B cell (primary cell): ENCODE measurements around the gene SPECC1L. TPM values are rescaled to one million over a fixed set of nuclear protein-coding genes. Genes with fewer than 3 reads are reported as not detected.
"Not testable (repeated sequence)": the region's sequence is repeated elsewhere in the genome, so short reads cannot be mapped to it uniquely, and the experiment has no call there.

ENCODE experiments used
- ATAC-seq: fragments of 200-7000 bp; cut with Tn5 transposase; one replicate; pipeline ENCODE4 v1.10.0; 2021; ENCODE audit warnings: low read depth, mild to moderate bottlenecking, moderate number of reproducible peaks, moderate library complexity
- CTCF ChIA-PET: fragments of 350-600 bp; sonication (Branson Sonifier 250); formaldehyde crosslinking; loops from one replicate; lab custom pipeline; 2021; ENCODE audit warnings: antibody characterized with exemption, inconsistent platforms; lab: Charles Lee
- POLR2A ChIA-PET: fragments of 350-600 bp; sonication (Branson Sonifier 250); formaldehyde crosslinking; loops from one replicate; lab custom pipeline; 2021; ENCODE audit warnings: antibody characterized with exemption; lab: Charles Lee
- DNase-seq: peaks from one replicate; pipeline ENCODE4 v3.0.0; 2013
- H2AFZ ChIP-seq: 2 replicates; pipeline ENCODE4 v1.6.1; 2012; ENCODE audit warnings: mild to moderate bottlenecking, low read depth, low read length; ENCODE audit not compliant: insufficient read depth, poor library complexity, severe bottlenecking
- H3K27ac ChIP-seq, 2 donors: 1 replicate in 1 of 2; 2 replicates in 1 of 2; pipeline ENCODE4 v1.5.1; 2012 to 2013; ENCODE audit warnings: low read length in 2 of 2, mild to moderate bottlenecking in 2 of 2, moderate library complexity in 1 of 2
- H3K27me3 ChIP-seq, 4 experiments: fragments of 200-600 bp in 1 of 4; sonication (generic) in 1 of 4; replicated peaks in 1 of 4; 1 replicate in 2 of 4; 2 replicates in 2 of 4; pipeline versions ENCODE4 v1.6.1 to v1.7.0; 2013 to 2016; ENCODE audit warnings: low read length in 3 of 4, mild to moderate bottlenecking in 2 of 4, mixed read lengths in 1 of 4, moderate library complexity in 1 of 4; ENCODE audit not compliant: insufficient read depth in 4 of 4, control insufficient read depth in 3 of 4; ENCODE audit errors: control extremely low read depth in 1 of 4
- H3K36me3 ChIP-seq, 2 experiments: replicated peaks in 1 of 2; 1 replicate in 1 of 2; 2 replicates in 1 of 2; pipeline versions ENCODE4 v1.6.1 to v1.7.1; 2013; ENCODE audit warnings: low read length in 1 of 2; ENCODE audit not compliant: insufficient read depth in 2 of 2, control insufficient read depth in 1 of 2; ENCODE audit errors: control extremely low read depth in 1 of 2, extremely low read depth in 1 of 2
- H3K4me1 ChIP-seq, 2 donors: fragments of 200-600 bp in 1 of 2; sonication (generic) in 1 of 2; 1 replicate in 1 of 2; 2 replicates in 1 of 2; pipeline versions ENCODE4 v1.5.1 to v1.6.1; 2013 to 2017; ENCODE audit warnings: low read length in 2 of 2; ENCODE audit not compliant: control insufficient read depth in 2 of 2, insufficient read depth in 2 of 2
- H3K4me2 ChIP-seq: replicated peaks from 2 replicates; pipeline ENCODE3; 2012; ENCODE audit warnings: mild to moderate bottlenecking, low read depth, low read length; ENCODE audit not compliant: poor library complexity, severe bottlenecking
- H3K4me3 ChIP-seq, 5 experiments: fragments of 200-600 bp in 1 of 5; sonication (generic) in 1 of 5; 1 replicate in 3 of 5; 2 replicates in 2 of 5; pipeline versions ENCODE4 v1.5.1 to v1.7.0; 2011 to 2016; ENCODE audit warnings: low read length in 4 of 5, mild to moderate bottlenecking in 4 of 5, low read depth in 2 of 5, control low read depth in 1 of 5, moderate library complexity in 1 of 5; ENCODE audit not compliant: insufficient read depth in 1 of 5; ENCODE audit errors: control extremely low read depth in 1 of 5, extremely low read depth in 1 of 5
- H3K79me2 ChIP-seq: fragments of 200-600 bp; sonication (generic); one replicate; pipeline ENCODE4 v1.6.0; 2016; ENCODE audit warnings: low read length; ENCODE audit not compliant: control insufficient read depth, insufficient read depth
- H3K9ac ChIP-seq: fragments of 200-600 bp; sonication (generic); 2 replicates; pipeline ENCODE4 v1.6.1; 2017; ENCODE audit warnings: mild to moderate bottlenecking, low read length, moderate library complexity
- H3K9me3 ChIP-seq, 3 donors: one replicate each; pipeline versions ENCODE4 v1.6.1 to v1.7.1; 2013; ENCODE audit warnings: low read length in 2 of 3; ENCODE audit not compliant: control insufficient read depth in 2 of 3, insufficient read depth in 1 of 3; ENCODE audit errors: control extremely low read depth in 1 of 3
- H4K20me1 ChIP-seq: 2 replicates; pipeline ENCODE4 v1.6.0; 2012; ENCODE audit warnings: mild to moderate bottlenecking, low read length; ENCODE audit not compliant: insufficient read depth, control insufficient read depth, poor library complexity, severe bottlenecking
- H3K27ac Mint-ChIP-seq: one replicate; pipeline ENCODE4 v1.8.0; 2021; ENCODE audit warnings: mixed read lengths
- H3K27me3 Mint-ChIP-seq: one replicate; pipeline ENCODE4 v1.8.0; 2021; ENCODE audit warnings: mixed read lengths
- H3K4me1 Mint-ChIP-seq: one replicate; pipeline ENCODE4 v1.8.0; 2021; ENCODE audit warnings: mixed read lengths
- H3K4me3 Mint-ChIP-seq: one replicate; pipeline ENCODE4 v1.8.0; 2021; ENCODE audit warnings: mixed read lengths
- H3K9me3 Mint-ChIP-seq: one replicate; pipeline ENCODE4 v1.8.0; 2022; ENCODE audit warnings: mixed read lengths; ENCODE audit not compliant: insufficient read depth
- CTCF ChIP-seq: fragments of 200-600 bp; IDR thresholded peaks from one replicate; pipeline ENCODE4 v1.8.0; 2022; ENCODE audit warnings: antibody characterized with exemption, mild to moderate bottlenecking
- EZH2 ChIP-seq: IDR thresholded peaks from 2 replicates; pipeline ENCODE4 v1.6.1; 2012; ENCODE audit warnings: borderline replicate concordance, low read depth, mild to moderate bottlenecking, moderate library complexity, low read length; ENCODE audit not compliant: insufficient read depth, poor library complexity, severe bottlenecking
- WGBS: methylation state at CpG from one replicate; pipeline ENCODE4 v1.1.5; 2013; ENCODE audit warnings: missing lambda C conversion rate; ENCODE audit not compliant: insufficient coverage; 5-methylcytosine and 5-hydroxymethylcytosine counted together
- intact Hi-C: fragments of 100-400 bp; cut with micrococcal nuclease; formaldehyde crosslinking; loops from one replicate; pipeline ENCODE4 v1.10.0; 2022
- polyA plus RNA-seq: library from polyadenylated mRNA; depleted of rRNA; stranded (reverse); fragments of >200 nt; gene quantifications from 2 replicates; pipeline ENCODE4 v1.2.3, GENCODE V29; 2012
- total RNA-seq, 2 donors: library from RNA; stranded (reverse); fragments of 120-200 nt in 1 of 2; gene quantifications; 1 replicate in 1 of 2; 2 replicates in 1 of 2; pipeline versions ENCODE4 v1.2.3 to v1.2.4, GENCODE V29; 2013 to 2022

Gene SPECC1L
- total and polyA plus RNA-seq, 2 donors (not counting 1 experiment from before 2014, with no cell fraction given), result 14.4 to 85.3 TPM

- peaks cover 9 to 48% of the 10 kb centered on the region in 2 experiments for H3K36me3 ChIP-seq
- H3K4me3 Mint-ChIP-seq, H3K27me3 Mint-ChIP-seq, H3K27me3 ChIP-seq, H3K4me2 ChIP-seq, H3K9me3 ChIP-seq, DNase-seq, H3K79me2 ChIP-seq, H3K27ac ChIP-seq, H3K9ac ChIP-seq, H3K4me1 Mint-ChIP-seq, H3K4me3 ChIP-seq, H3K4me1 ChIP-seq, H2AFZ ChIP-seq, intact Hi-C loops, ATAC-seq, H3K9me3 Mint-ChIP-seq, CTCF ChIA-PET, H3K27ac Mint-ChIP-seq, H4K20me1 ChIP-seq, POLR2A ChIA-PET: not testable (repeated sequence)
- 100% methylated on average over 3 of the region's 30 CpGs for WGBS
These were observed 46.9 kb downstream of the SPECC1L start for GRCh38 chr22:24317511-24317910.

DNA sequence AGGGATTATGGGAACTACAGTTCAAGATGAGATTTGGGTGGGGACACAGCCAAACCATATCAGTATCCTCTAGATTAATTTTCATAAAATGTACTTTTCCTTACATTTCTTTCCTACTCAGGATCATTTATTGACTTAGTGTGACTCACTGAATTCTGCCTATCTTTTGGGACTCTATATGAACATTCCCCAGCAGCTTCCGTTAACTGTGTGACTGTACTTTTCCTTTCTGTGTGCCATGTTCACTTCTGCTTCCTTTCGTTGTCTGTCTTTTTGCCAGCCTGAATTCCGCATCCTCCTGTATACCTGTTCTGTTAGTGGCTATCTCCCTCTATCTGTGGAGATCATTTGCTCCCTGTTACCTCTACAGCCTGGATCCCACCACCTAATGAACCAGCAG is 48.8 kb downstream of the SPECC1L start:
- no peak overlapping the region for H3K4me2 ChIP-seq
- TF ChIP-seq CTCF (no peak), EZH2 (no peak)
- H3K4me3 ChIP-seq, result no peak overlapping the region
- no peaks in the 10 kb centered on the region for H3K27me3 ChIP-seq
- no peak overlapping the region for H3K27ac ChIP-seq
- intact Hi-C loops, result no loop called here
- H3K4me3 Mint-ChIP-seq, result no peak overlapping the region
- DNase-seq (no peak), ATAC-seq (no peak)
- no peak overlapping the region for H3K27ac Mint-ChIP-seq
- H3K4me1 ChIP-seq, result no peaks in the 10 kb centered on the region
- no peak overlapping the region for H2AFZ ChIP-seq
- peaks cover 10 to 43% of the 10 kb centered on the region in 2 experiments for H3K36me3 ChIP-seq
- H3K4me1 Mint-ChIP-seq, result no peaks in the 10 kb centered on the region
- H4K20me1 ChIP-seq, result no peaks in the 10 kb centered on the region
- 100% methylated on average over 1 of the region's 3 CpGs for WGBS
- POLR2A ChIA-PET, result no interaction called here
- H3K79me2 ChIP-seq, result peaks cover 3% of the 10 kb centered on the region
- no peaks in the 10 kb centered on the region for H3K27me3 Mint-ChIP-seq
- H3K9me3 Mint-ChIP-seq, result no peaks in the 10 kb centered on the region
- CTCF ChIA-PET, result no interaction called here
- H3K9me3 ChIP-seq, result no peaks in the 10 kb centered on the region
- H3K9ac ChIP-seq, result no peak overlapping the region
